IMR-90 (cell line): Measurements from ENCODE around the gene CMTR1. TPM values are rescaled to one million over a fixed set of nuclear protein-coding genes. Genes with fewer than 3 reads are reported as not detected.

Source experiments
- ATAC-seq: fragments of 200-7000 bp; cut with Tn5 transposase; 2 replicates; pipeline ENCODE4 v1.9.1; 2020; ENCODE audit warnings: low read depth, mild to moderate bottlenecking, moderate library complexity
- BruUV-seq: library from RNA; stranded (reverse); fragments of 400-500 nt; replicated peaks from 2 replicates; lab custom pipeline; 2021; lab: Mats Ljungman, UMichigan
- CTCF ChIA-PET: fragments of 300-600 bp; formaldehyde crosslinking; extraction: SDS; loops from one replicate; lab custom pipeline; 2021; ENCODE audit warnings: antibody characterized with exemption; lab: Yijun Ruan, JAX
- POLR2A ChIA-PET: fragments of 300-600 bp; sonication (Branson Sonifier 250); formaldehyde crosslinking; loops from one replicate; lab custom pipeline; 2022; ENCODE audit warnings: antibody characterized with exemption; ENCODE audit not compliant: unreplicated experiment; lab: Charles Lee
- DNase-seq: peaks from one replicate; pipeline ENCODE4 v3.0.0; 2013
- H2AFZ ChIP-seq: replicated peaks from 2 replicates; pipeline ENCODE3; 2013; ENCODE audit warnings: low read length, mild to moderate bottlenecking; ENCODE audit not compliant: poor library complexity
- H2AK5ac ChIP-seq: 2 replicates; pipeline ENCODE4 v1.6.1; 2013; ENCODE audit warnings: low read depth, low read length, inconsistent platforms
- H2AK9ac ChIP-seq: replicated peaks from 2 replicates; pipeline ENCODE3; 2013; ENCODE audit warnings: mild to moderate bottlenecking, low read depth, low read length, moderate library complexity; ENCODE audit not compliant: poor library complexity
- H2BK120ac ChIP-seq: 2 replicates; pipeline ENCODE4 v1.6.1; 2013; ENCODE audit warnings: low read depth, low read length, inconsistent platforms
- H2BK15ac ChIP-seq: 3 replicates; pipeline ENCODE4 v1.6.1; 2013; ENCODE audit warnings: low read depth, low read length, inconsistent platforms
- H2BK20ac ChIP-seq: 2 replicates; pipeline ENCODE4 v1.6.1; 2013; ENCODE audit warnings: low read depth, mild to moderate bottlenecking, inconsistent platforms, low read length, moderate library complexity
- H2BK5ac ChIP-seq: 2 replicates; pipeline ENCODE4 v1.6.1; 2013; ENCODE audit warnings: mild to moderate bottlenecking, low read depth, low read length, inconsistent platforms; ENCODE audit not compliant: poor library complexity, severe bottlenecking
- H3K14ac ChIP-seq: replicated peaks from 2 replicates; pipeline ENCODE4 v1.6.1; 2013; ENCODE audit warnings: low read depth, low read length, inconsistent platforms
- H3K18ac ChIP-seq: 2 replicates; pipeline ENCODE4 v1.6.1; 2013; ENCODE audit warnings: low read depth, low read length, control low read depth
- H3K23ac ChIP-seq: 2 replicates; pipeline ENCODE4 v1.6.1; 2013; ENCODE audit warnings: low read depth, low read length, inconsistent platforms
- H3K27ac ChIP-seq: 2 replicates; pipeline ENCODE4 v1.5.1; 2013; ENCODE audit warnings: mild to moderate bottlenecking, control low read depth, low read length; ENCODE audit not compliant: insufficient read depth
- H3K27me3 ChIP-seq: 2 replicates; pipeline ENCODE4 v1.6.1; 2013; ENCODE audit warnings: low read length; ENCODE audit not compliant: control insufficient read depth, insufficient read depth
- H3K36me3 ChIP-seq: 2 replicates; pipeline ENCODE4 v1.6.1; 2013; ENCODE audit warnings: low read length, mixed read lengths; ENCODE audit not compliant: control insufficient read depth, insufficient read depth
- H3K4ac ChIP-seq: 2 replicates; pipeline ENCODE4 v1.6.1; 2013; ENCODE audit warnings: low read depth, low read length, inconsistent platforms
- H3K4me1 ChIP-seq: 2 replicates; pipeline ENCODE4 v1.6.1; 2013; ENCODE audit warnings: low read length, mixed read lengths; ENCODE audit not compliant: control insufficient read depth, insufficient read depth
- H3K4me2 ChIP-seq: 2 replicates; pipeline ENCODE4 v1.6.1; 2013; ENCODE audit warnings: low read depth, mild to moderate bottlenecking, control low read depth, low read length, moderate library complexity
- H3K4me3 ChIP-seq: 2 replicates; pipeline ENCODE4 v1.5.1; 2013; ENCODE audit warnings: low read depth, mild to moderate bottlenecking, control low read depth, low read length, moderate library complexity; ENCODE audit not compliant: insufficient read depth
- H3K56ac ChIP-seq: 2 replicates; pipeline ENCODE4 v1.6.1; 2013; ENCODE audit warnings: low read length, inconsistent platforms; ENCODE audit not compliant: insufficient read depth; ENCODE audit errors: extremely low read depth
- H3K79me1 ChIP-seq, 2 experiments: 2 replicates each; pipeline ENCODE4 v1.6.1; 2013; ENCODE audit warnings: low read length in 2 of 2, inconsistent platforms in 1 of 2, low read depth in 1 of 2
- H3K9ac ChIP-seq: 2 replicates; pipeline ENCODE4 v1.6.1; 2013; ENCODE audit warnings: low read depth, low read length, control low read depth
- H3K9me1 ChIP-seq: 2 replicates; pipeline ENCODE4 v1.6.1; 2013; ENCODE audit warnings: low read length, inconsistent platforms; ENCODE audit not compliant: insufficient read depth
- H3K9me3 ChIP-seq: 2 replicates; pipeline ENCODE4 v1.6.1; 2013; ENCODE audit warnings: low read length; ENCODE audit not compliant: control insufficient read depth, insufficient read depth
- H4K20me1 ChIP-seq: 2 replicates; pipeline ENCODE4 v1.6.1; 2013; ENCODE audit warnings: low read length, inconsistent platforms; ENCODE audit not compliant: insufficient read depth
- H4K5ac ChIP-seq: 2 replicates; pipeline ENCODE4 v1.6.1; 2013; ENCODE audit warnings: mild to moderate bottlenecking, low read depth, low read length, control low read depth
- H4K8ac ChIP-seq, 2 experiments: 2 replicates each; pipeline ENCODE4 v1.6.1; 2013; ENCODE audit warnings: low read depth in 2 of 2, low read length in 2 of 2, control low read depth in 1 of 2, inconsistent platforms in 1 of 2
- H4K91ac ChIP-seq: 2 replicates; pipeline ENCODE4 v1.6.1; 2013; ENCODE audit warnings: low read depth, low read length, inconsistent platforms; ENCODE audit not compliant: insufficient read depth
- BHLHE40 ChIP-seq: fragments of 150-350 bp; IDR thresholded peaks from 2 replicates; pipeline ENCODE4 v1.6.1; 2016; ENCODE audit warnings: mild to moderate bottlenecking, low read depth, low read length
- CEBPB ChIP-seq: IDR thresholded peaks from 2 replicates; pipeline ENCODE4 v1.6.1; 2012; ENCODE audit warnings: low read depth, low read length, improper control_type of control experiment
- CHD1 ChIP-seq: IDR thresholded peaks from 2 replicates; pipeline ENCODE4 v1.6.1; 2012; ENCODE audit warnings: low read depth, low read length, improper control_type of control experiment
- FOS ChIP-seq: fragments of 150-350 bp; IDR thresholded peaks from 2 replicates; pipeline ENCODE4 v1.6.1; 2016; ENCODE audit warnings: low read depth, low read length
- MAFK ChIP-seq: IDR thresholded peaks from 2 replicates; pipeline ENCODE4 v1.6.1; 2012; ENCODE audit warnings: low read depth, low read length, improper control_type of control experiment
- NFE2L2 ChIP-seq: fragments of 150-350 bp; IDR thresholded peaks from 2 replicates; pipeline ENCODE4 v1.6.1; 2016; ENCODE audit warnings: low read depth, mild to moderate bottlenecking, low read length
- RFX5 ChIP-seq: IDR thresholded peaks from 2 replicates; pipeline ENCODE4 v1.8.0; 2012; ENCODE audit warnings: low read depth, mild to moderate bottlenecking, low read length, moderate library complexity
- USF2 ChIP-seq: fragments of 150-350 bp; IDR thresholded peaks from 2 replicates; pipeline ENCODE4 v1.6.1; 2017; ENCODE audit warnings: mild to moderate bottlenecking, antibody characterized with exemption, low read length, low read depth
- WGBS, 2 experiments: methylation state at CpG; one replicate each; pipeline versions ENCODE4 v1.1.5 to v1.1.7; 2013; ENCODE audit warnings: missing lambda C conversion rate in 2 of 2; ENCODE audit not compliant: insufficient read length in 1 of 2; ENCODE audit errors: extremely low coverage in 2 of 2; 5-methylcytosine and 5-hydroxymethylcytosine counted together
- dilution Hi-C: fragments of 300-500 bp; cut with HindIII; formaldehyde crosslinking; loops from one replicate; pipeline ENCODE4 v1.14.3; 2018; ENCODE audit warnings: low sequenced_read_pairs; ENCODE audit not compliant: unreplicated experiment
- in situ Hi-C: fragments of 300-500 bp; cut with MboI; formaldehyde crosslinking; loops from 3 replicates; pipeline ENCODE4 v1.14.3; 2019; ENCODE audit warnings: low sequenced_read_pairs, inconsistent platforms, mixed read lengths
- intact Hi-C: fragments of 100-400 bp; cut with micrococcal nuclease; formaldehyde crosslinking; loops from 2 replicates; pipeline ENCODE4 v1.10.0; 2022
- polyA plus RNA-seq, 3 experiments: library from polyadenylated mRNA; depleted of rRNA; stranded (reverse); fragments of >200 nt; gene quantifications; 2 replicates each; pipeline ENCODE4 v1.2.3, GENCODE V29; 2012; ENCODE audit warnings: low replicate concordance in 1 of 3
- total RNA-seq: library from RNA; depleted of rRNA; stranded (reverse); fragments of >200 nt; gene quantifications from 2 replicates; pipeline ENCODE4 v1.2.3, GENCODE V29; 2012
- TF ChIP-seq, protein P1 (sequence below): fragments of 150-350 bp; IDR thresholded peaks from 2 replicates; pipeline ENCODE4 v1.6.1; 2016; ENCODE audit warnings: low read depth, mild to moderate bottlenecking, low read length, moderate library complexity, borderline replicate concordance
- TF ChIP-seq, protein P2 (sequence below): conservative IDR thresholded peaks from 2 replicates; pipeline ENCODE4 v1.5.1; 2012; ENCODE audit warnings: mild to moderate bottlenecking, low read depth, low read length, improper control_type of control experiment

CMTR1 gene
- total and polyA plus RNA-seq, 2 of the 4 experiments (the other 2 are of a cell fraction): 22.6 to 30.1 TPM

DNA sequence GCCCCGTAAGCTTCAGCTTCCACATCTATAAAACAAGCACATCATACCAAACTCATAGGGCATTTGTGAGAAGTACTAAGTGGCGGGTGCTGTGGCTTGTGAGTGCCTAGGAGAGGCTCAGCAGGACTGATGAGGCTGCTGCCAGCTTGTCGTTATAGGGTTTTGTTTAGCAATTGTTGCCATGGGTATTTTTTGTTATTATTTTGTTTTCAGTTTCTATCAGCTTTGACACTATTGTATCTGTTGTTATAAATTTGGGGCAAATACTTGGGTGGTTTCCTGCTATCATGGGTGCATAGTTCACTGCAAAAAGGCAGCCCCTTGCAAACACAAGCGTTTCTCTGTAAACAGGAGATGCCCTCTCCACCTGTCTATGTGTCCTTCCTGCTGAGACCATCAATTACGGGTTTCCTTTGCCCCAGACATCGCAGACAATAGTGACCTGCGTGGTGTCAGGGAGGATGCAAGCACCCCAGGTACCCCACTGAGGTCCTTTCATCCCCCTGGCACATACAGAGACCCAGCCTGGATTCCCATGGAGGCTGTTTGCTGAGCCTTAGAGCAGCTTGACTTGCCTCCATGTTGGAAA lies 69.8 kb downstream of the CMTR1 start:
- Histone ChIP-seq H3K9me3 (no peaks in the 10 kb centered on the region), H3K27ac (no peak overlapping the region), H2AK9ac (no peak overlapping the region), H3K4ac (no peak overlapping the region), H2AFZ (no peak overlapping the region), H2BK20ac (no peak overlapping the region), H3K14ac (no peak overlapping the region), H4K20me1 (no peaks in the 10 kb centered on the region), H3K27me3 (peaks cover 34% of the 10 kb centered on the region), H3K9ac (no peak overlapping the region), H4K5ac (no peak overlapping the region), H3K36me3 (no peaks in the 10 kb centered on the region), H2AK5ac (no peak overlapping the region), H4K8ac (no peak overlapping the region), H2BK5ac (no peak overlapping the region), H2BK120ac (no peak overlapping the region), H3K4me1 (no peaks in the 10 kb centered on the region), H3K4me2 (no peak overlapping the region), H3K4me3 (no peak overlapping the region), H3K56ac (no peak overlapping the region), H2BK15ac (no peak overlapping the region), H3K23ac (no peak overlapping the region), H3K18ac (no peak overlapping the region), H4K91ac (no peak overlapping the region), H3K9me1 (peaks cover 4% of the 10 kb centered on the region; the same call in 1 of the 2 replicates), H3K79me1 (peaks cover 7 to 16% of the 10 kb centered on the region in 2 experiments; a peak in 3 of 4 replicates)
- intact Hi-C loops: no loop called here
- no CpG with 5 or more reads among the region's 7 CpGs for WGBS, 2 experiments
- dilution Hi-C loops: no loop called here
- ChIA-PET POLR2A (no interaction called here), CTCF (no interaction called here)
- TF ChIP-seq RFX5 (no peak), USF2 (no peak), CHD1 (no peak), CEBPB (no peak), MAFK (no peak), BHLHE40 (no peak), NFE2L2 (no peak), FOS (no peak)
- TF ChIP-seq, protein P1, sequence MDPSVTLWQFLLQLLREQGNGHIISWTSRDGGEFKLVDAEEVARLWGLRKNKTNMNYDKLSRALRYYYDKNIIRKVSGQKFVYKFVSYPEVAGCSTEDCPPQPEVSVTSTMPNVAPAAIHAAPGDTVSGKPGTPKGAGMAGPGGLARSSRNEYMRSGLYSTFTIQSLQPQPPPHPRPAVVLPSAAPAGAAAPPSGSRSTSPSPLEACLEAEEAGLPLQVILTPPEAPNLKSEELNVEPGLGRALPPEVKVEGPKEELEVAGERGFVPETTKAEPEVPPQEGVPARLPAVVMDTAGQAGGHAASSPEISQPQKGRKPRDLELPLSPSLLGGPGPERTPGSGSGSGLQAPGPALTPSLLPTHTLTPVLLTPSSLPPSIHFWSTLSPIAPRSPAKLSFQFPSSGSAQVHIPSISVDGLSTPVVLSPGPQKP: no peak
- TF ChIP-seq, protein P2, sequence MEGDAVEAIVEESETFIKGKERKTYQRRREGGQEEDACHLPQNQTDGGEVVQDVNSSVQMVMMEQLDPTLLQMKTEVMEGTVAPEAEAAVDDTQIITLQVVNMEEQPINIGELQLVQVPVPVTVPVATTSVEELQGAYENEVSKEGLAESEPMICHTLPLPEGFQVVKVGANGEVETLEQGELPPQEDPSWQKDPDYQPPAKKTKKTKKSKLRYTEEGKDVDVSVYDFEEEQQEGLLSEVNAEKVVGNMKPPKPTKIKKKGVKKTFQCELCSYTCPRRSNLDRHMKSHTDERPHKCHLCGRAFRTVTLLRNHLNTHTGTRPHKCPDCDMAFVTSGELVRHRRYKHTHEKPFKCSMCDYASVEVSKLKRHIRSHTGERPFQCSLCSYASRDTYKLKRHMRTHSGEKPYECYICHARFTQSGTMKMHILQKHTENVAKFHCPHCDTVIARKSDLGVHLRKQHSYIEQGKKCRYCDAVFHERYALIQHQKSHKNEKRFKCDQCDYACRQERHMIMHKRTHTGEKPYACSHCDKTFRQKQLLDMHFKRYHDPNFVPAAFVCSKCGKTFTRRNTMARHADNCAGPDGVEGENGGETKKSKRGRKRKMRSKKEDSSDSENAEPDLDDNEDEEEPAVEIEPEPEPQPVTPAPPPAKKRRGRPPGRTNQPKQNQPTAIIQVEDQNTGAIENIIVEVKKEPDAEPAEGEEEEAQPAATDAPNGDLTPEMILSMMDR: no peak
- in situ Hi-C loops: no loop called here
- BruUV-seq: no TSS peak
- DNase-seq: no peak
- no peak for ATAC-seq
